ENCODE data around the gene ZNF672. TPM values are rescaled to one million over a fixed set of nuclear protein-coding genes. Genes with fewer than 3 reads are reported as not detected.

ZNF672 gene
- total and polyA plus RNA-seq, 2 experiments from 2014 or later, result 10.5 to 13.8 TPM

GRCh38 chr1:248807067-248807737 is 30.8 kb upstream of the ZNF672 start:
- DNase-seq, result peak; percentile 68
- TF ChIP-seq EZH2phosphoT487 (IDR thresholded peaks at IDR 0.05; ENCODE audit: insufficient read depth, low read depth), result no peak
- no peak for TF ChIP-seq EZH2 (IDR thresholded peaks at IDR 0.05; ENCODE audit: insufficient read depth, poor library complexity, severe bottlenecking)
- Histone ChIP-seq H3K9me2 (ENCODE audit: insufficient read depth) (no peaks in the 10 kb centered on the region), H4K20me1 (ENCODE audit: insufficient read depth) (no peaks in the 10 kb centered on the region), H3K4me1 (ENCODE audit: insufficient read depth) (peaks cover 7% of the 10 kb centered on the region; the same call in 1 of the 2 replicates), H3K27ac (no peak overlapping the region), H3K36me3 (ENCODE audit: low read depth) (peaks cover 9% of the 10 kb centered on the region; the same call in 1 of the 2 replicates), H2AFZ (no peak overlapping the region), H3F3A (ENCODE audit: insufficient read depth) (peaks cover 13% of the 10 kb centered on the region), H3K79me2 (ENCODE audit: insufficient read depth) (no peaks in the 10 kb centered on the region), H3K9ac (no peak overlapping the region), H3K27me3 (replicated peaks; ENCODE audit: insufficient read depth) (no peaks in the 10 kb centered on the region), H3K9me3 (ENCODE audit: low read depth) (no peaks in the 10 kb centered on the region), H3K4me2 (ENCODE audit: unreplicated experiment) (no peak overlapping the region), H3K4me3 (no peak overlapping the region)
- in situ Hi-C loops (cut with MboI), result no loop called here
- 55 to 57% methylated on average over 15 of the region's 15 CpGs for WGBS, 2 experiments (ENCODE audit: low coverage in 1 of 2, low lambda C conversion rate in 2 of 2, missing lambda C conversion rate in 2 of 2)

- no peaks in the 10 kb centered on the region for H3K9me2 ChIP-seq (ENCODE audit: insufficient read depth)
- H3K4me1 ChIP-seq (ENCODE audit: insufficient read depth), result peaks cover 7% of the 10 kb centered on the region; the same call in 1 of the 2 replicates
These were observed 29.1 kb upstream of the ZNF672 start for GRCh38 chr1:248808876-248809275.

GRCh38 chr1:248810000-248810726 is 27.9 kb upstream of the ZNF672 start:
- H3K27me3 ChIP-seq (replicated peaks; ENCODE audit: insufficient read depth), result no peaks in the 10 kb centered on the region

More at GRCh38 chr1:248808876-248809275, 29.1 kb upstream of the ZNF672 start:
- H3K9me3 ChIP-seq (ENCODE audit: low read depth), result no peaks in the 10 kb centered on the region
- no peak overlapping the region for H3K27ac ChIP-seq
- H3K9ac ChIP-seq, result no peak overlapping the region
- in situ Hi-C loops (cut with MboI), result no loop called here
- H3K79me2 ChIP-seq (ENCODE audit: insufficient read depth), result peaks cover 14% of the 10 kb centered on the region; the same call in 1 of the 2 replicates
- no peak for DNase-seq
- no peak overlapping the region for H3K4me3 ChIP-seq
- H3F3A ChIP-seq (ENCODE audit: insufficient read depth), result peaks cover 13% of the 10 kb centered on the region
- no peak for TF ChIP-seq EZH2phosphoT487 (IDR thresholded peaks at IDR 0.05; ENCODE audit: insufficient read depth, low read depth)
- no peak for TF ChIP-seq EZH2 (IDR thresholded peaks at IDR 0.05; ENCODE audit: insufficient read depth, poor library complexity, severe bottlenecking)
- peaks cover 23% of the 10 kb centered on the region for H3K36me3 ChIP-seq (ENCODE audit: low read depth)
- WGBS, 2 experiments (ENCODE audit: low coverage in 1 of 2, low lambda C conversion rate in 2 of 2, missing lambda C conversion rate in 2 of 2), result 78 to 79% methylated on average over 9 of the region's 9 CpGs
- H3K4me2 ChIP-seq (ENCODE audit: unreplicated experiment), result no peak overlapping the region
- H4K20me1 ChIP-seq (ENCODE audit: insufficient read depth), result no peaks in the 10 kb centered on the region
- no peaks in the 10 kb centered on the region for H3K27me3 ChIP-seq (replicated peaks; ENCODE audit: insufficient read depth)
- H2AFZ ChIP-seq, result no peak overlapping the region

GRCh38 chr1:248810727-248811513 is 27.1 kb upstream of the ZNF672 start:
- H2AFZ ChIP-seq, result no peak overlapping the region
- H3K36me3 ChIP-seq (ENCODE audit: low read depth), result peaks cover 43% of the 10 kb centered on the region
- no peaks in the 10 kb centered on the region for H3K9me3 ChIP-seq (ENCODE audit: low read depth)
- no peaks in the 10 kb centered on the region for H4K20me1 ChIP-seq (ENCODE audit: insufficient read depth)
- TF ChIP-seq EZH2phosphoT487 (IDR thresholded peaks at IDR 0.05; ENCODE audit: insufficient read depth, low read depth) (no peak), EZH2 (IDR thresholded peaks at IDR 0.05; ENCODE audit: insufficient read depth, poor library complexity, severe bottlenecking) (no peak)
- H3K4me1 ChIP-seq (ENCODE audit: insufficient read depth), result peaks cover 7% of the 10 kb centered on the region; the same call in 1 of the 2 replicates
- H3K9me2 ChIP-seq (ENCODE audit: insufficient read depth), result no peaks in the 10 kb centered on the region
- peak; percentile 42 for DNase-seq
- peaks cover 33% of the 10 kb centered on the region for H3K79me2 ChIP-seq (ENCODE audit: insufficient read depth)
- H3F3A ChIP-seq (ENCODE audit: insufficient read depth), result peaks cover 18% of the 10 kb centered on the region
- 63 to 71% methylated on average over 10 to 12 of the region's 12 CpGs for WGBS, 2 experiments (ENCODE audit: low coverage in 1 of 2, low lambda C conversion rate in 2 of 2, missing lambda C conversion rate in 2 of 2)
- no peaks in the 10 kb centered on the region for H3K27me3 ChIP-seq (replicated peaks; ENCODE audit: insufficient read depth)
- H3K9ac ChIP-seq, result no peak overlapping the region
- no peak overlapping the region for H3K27ac ChIP-seq
- no peak overlapping the region for H3K4me2 ChIP-seq (ENCODE audit: unreplicated experiment)
- in situ Hi-C loops (cut with MboI), result no loop called here
- H3K4me3 ChIP-seq, result no peak overlapping the region

More at GRCh38 chr1:248810000-248810726, 27.9 kb upstream of the ZNF672 start:
- TF ChIP-seq EZH2phosphoT487 (IDR thresholded peaks at IDR 0.05; ENCODE audit: insufficient read depth, low read depth), result no peak
- no peak for TF ChIP-seq EZH2 (IDR thresholded peaks at IDR 0.05; ENCODE audit: insufficient read depth, poor library complexity, severe bottlenecking)
- Histone ChIP-seq H3K4me3 (no peak overlapping the region), H2AFZ (no peak overlapping the region), H3K4me1 (ENCODE audit: insufficient read depth) (peaks cover 7% of the 10 kb centered on the region; the same call in 1 of the 2 replicates), H3K9me2 (ENCODE audit: insufficient read depth) (no peaks in the 10 kb centered on the region), H3K9ac (no peak overlapping the region), H3K27ac (no peak overlapping the region), H3K4me2 (ENCODE audit: unreplicated experiment) (no peak overlapping the region), H4K20me1 (ENCODE audit: insufficient read depth) (no peaks in the 10 kb centered on the region), H3K9me3 (ENCODE audit: low read depth) (no peaks in the 10 kb centered on the region), H3K36me3 (ENCODE audit: low read depth) (peaks cover 36% of the 10 kb centered on the region), H3K79me2 (ENCODE audit: insufficient read depth) (peaks cover 25% of the 10 kb centered on the region; the same call in 1 of the 2 replicates), H3F3A (ENCODE audit: insufficient read depth) (peaks cover 13% of the 10 kb centered on the region)
- WGBS, 2 experiments (ENCODE audit: low coverage in 1 of 2, low lambda C conversion rate in 2 of 2, missing lambda C conversion rate in 2 of 2), result 87 to 92% methylated on average over 10 of the region's 10 CpGs
- DNase-seq, result no peak
- in situ Hi-C loops (cut with MboI), result no loop called here

Measured in GM23248 (cell line).